OCI-M1 (cell line): ENCODE results near the gene XPO6.

Experiments
- DNase-seq: peaks from one replicate; lab custom pipeline; 2025; lab: John Stamatoyannopoulos, UW

The XPO6 gene

DNA sequence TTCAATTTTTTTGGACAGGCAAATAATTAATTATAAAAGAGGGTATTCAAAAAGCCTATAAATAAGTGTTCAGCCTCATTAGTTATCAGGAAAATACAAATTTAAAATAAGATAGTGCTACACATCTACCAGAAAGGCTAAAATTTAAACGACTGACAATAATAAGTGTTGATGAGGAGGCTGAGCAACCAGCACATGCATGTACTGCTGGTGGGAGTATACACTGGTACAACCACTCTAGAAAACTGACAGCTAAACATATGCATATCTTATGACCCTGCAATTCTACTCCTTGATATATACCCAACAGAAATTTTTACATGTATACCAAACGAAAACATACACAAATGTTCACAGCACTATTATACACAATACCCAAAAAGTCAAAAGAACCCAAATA is 27.1 kb downstream of the XPO6 start:
- DNase-seq, result no peak

DNA sequence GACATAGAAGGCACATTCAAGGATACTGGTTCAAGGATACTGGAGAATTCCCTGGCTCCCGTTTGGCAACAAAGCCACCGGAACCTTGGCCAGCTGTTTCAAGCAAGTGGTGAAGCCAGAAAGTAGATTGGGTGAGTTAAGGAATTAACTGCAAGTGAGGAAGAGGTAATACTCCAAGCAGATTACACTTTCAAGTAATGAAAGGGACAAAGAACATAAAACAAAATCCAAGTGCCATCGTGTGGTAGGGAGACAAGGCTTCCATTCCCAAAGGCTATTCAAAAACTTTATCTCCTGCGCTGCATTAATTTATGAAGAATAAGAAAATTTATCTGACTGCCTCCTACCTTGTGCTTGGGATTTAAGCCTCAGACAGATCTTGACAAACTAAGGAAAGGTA is 27.8 kb downstream of the XPO6 start:
- DNase-seq, result no peak

DNA sequence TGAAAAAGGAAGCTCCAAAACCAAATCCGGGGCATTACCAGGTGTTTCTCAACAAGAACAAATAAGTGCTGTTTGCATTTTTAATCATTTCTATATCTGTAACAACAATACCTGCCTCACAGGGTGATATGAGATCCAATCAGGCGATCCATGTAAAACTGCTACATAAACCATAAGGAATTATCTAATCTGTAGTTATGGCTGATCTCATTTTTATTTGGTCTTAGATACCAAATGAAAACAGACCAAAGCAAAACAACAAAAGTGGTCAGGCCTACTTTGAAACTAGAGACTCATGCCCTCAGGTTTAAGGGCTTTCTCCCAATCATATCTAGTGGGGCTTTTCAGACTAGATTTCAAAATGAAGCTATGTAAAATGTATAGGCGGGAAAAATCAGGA is 28.3 kb downstream of the XPO6 start:
- DNase-seq, result peak; percentile 21

DNA sequence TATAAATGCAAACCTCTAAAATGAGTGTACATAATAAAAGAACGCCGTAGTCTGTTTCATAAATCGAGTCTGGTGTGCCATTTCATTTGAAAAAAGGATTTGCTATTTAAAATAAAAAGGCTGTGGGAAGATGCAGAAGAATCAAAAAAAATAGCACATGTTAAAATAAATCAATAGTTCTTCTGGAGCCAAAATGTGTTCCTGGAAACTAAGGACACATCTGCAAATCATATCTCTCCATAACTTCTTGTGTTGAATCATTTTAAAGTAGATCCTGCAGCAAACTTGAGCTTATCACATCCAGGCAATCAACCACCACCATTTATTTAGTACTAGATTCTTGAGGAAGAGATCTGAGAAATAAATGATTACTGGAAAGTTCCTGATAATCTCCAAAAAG is 29.0 kb downstream of the XPO6 start:
- DNase-seq, result peak; percentile 37

DNA sequence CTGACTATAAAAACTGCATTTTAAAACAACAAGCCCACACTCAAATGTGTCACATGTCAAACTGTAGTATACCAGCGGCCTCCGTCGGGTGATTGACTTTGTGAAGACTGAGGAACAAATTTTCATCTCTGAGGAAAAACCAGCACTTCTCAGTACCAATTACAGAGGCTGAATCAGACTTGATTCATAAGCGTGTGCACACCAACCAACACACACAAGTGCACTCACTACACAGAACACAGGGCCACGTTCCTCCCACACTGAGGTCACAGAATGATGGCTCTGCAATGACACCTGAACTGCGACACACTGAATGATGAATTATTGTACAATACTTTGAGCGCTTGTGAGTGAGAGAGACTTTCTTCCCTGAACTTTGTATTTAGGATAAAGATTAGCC is 29.6 kb downstream of the XPO6 start:
- DNase-seq, result no peak

DNA sequence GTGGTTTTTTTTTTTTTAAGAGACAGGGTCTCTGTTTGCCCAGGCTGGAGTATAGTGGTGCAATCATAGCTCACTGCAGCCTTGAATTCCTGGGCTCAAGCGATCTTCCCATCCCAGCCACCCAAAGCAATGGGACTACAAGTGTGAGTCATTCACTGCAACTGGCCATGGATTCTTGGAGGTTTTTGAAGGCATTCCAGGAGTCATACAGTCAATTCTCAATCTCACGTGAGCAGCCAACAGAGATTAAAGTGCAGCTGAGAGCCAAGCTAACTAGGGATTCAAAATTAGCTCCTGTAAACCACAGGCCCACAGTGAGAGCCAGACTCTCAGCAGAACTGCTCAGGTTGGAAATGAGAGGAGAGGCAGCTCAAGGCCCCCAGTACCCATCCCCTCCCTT is 30.2 kb downstream of the XPO6 start:
- peak; percentile 19 for DNase-seq

DNA sequence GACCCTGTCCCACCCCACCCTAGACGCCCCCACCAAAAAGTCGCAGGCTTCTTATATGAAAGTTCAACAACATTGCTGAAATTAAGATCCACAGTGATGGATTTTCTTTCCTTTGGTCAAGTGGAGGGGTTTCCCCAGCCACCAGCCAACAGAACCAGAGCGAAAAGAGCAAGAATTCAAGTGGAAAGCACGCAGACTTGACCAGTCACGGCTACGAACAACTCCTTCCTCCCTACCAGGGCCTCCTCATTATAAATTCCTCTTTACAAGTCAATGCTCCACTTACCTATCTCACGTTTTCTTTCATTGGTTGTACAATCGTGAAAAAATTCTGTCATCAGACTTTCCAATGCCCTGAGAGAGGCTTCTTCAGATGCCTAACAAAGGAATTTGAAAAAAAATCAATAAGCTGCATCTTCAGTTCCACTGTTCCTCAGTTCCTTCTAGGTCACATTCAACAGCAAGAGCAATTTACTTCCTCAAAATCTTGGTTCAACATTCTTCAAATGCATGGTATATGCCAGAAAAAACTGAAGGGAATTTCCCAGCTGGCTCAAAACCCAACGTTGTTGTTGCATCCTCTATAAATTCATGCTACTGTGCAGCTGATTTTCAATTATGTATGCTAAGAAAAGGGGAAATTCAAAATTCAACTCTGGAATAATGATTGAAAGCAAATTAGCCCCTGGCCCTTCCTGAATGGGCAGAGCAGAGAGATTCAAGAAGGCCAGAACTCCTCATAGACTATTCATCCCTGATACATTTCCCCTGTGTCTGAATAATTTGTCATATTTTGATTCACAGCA is 30.9 kb downstream of the XPO6 start:
- DNase-seq, result peak; percentile 57

DNA sequence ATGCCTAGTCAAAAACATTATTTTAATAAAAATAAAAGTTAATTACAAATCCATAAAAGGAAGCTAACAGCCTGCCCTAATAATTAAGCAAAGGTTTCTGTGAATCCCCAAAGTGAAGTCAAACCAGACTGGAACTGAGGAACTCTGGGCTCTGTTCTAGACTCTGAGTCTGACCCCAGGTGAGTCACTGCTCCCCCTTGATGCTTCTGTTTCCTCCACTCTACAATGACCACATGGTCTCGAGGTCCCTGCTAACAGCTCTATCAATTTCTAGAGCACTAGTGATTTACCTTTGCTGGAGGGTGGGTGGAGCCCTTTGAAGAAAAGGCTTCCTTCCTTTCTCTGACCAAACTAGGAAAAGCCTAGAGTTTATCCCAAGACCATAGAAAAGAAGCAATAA is 32.4 kb downstream of the XPO6 start:
- DNase-seq, result no peak

DNA sequence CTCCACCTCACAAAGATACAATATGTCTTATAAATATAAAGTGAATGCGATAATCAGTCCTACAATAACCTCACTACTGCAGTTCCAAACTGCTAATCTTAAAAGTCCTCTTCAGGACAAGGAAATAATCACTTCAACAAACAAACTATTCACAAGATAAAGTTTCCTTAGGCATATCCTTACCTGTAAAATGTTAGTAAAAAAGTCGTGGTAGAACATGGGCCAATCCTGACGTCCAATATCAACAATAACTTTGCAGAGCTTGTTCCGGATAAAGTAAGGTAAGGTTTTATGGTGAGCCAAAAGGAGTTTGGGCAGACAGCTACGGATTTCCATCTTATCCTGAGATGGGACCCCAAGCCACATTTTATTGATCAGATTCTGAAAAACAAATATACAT is 36.0 kb downstream of the XPO6 start:
- DNase-seq, result no peak

DNA sequence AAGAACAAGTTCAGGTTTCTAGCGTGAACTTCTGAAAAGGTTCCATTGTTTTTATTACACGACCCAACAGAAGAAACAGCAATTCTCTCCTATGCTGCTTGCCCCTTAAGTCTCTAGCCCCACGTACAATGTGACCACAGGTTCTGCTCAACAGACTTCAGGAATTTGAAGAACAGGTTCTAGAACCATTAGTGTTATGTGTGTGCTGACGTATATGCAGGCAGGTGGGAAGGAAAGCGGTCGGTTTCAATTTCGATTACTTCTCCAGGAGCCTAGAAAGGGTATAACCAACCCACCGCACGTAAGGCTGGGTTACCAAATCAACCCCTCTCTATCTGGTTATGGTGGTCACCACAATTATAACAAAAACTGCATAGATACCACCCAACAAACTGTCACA is 39.4 kb downstream of the XPO6 start:
- DNase-seq, result no peak

DNA sequence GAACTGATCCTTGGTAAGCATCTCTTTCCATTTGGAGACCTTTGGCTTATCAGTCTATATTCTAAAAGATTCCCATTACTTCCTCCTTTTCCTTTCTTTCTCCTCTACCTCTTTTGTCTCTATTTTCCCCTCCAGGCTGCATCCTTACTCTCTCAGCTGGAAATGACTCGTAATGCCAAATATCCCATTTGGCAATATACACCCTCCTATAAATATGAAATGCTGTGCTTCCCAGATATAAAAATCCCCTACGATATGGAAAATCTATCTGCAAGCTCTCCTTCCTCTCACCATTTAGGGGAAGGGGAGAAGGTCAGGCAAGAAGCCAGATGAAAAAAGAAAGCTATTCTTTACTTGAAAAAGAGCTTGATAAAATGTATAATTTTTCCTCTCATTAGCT is 39.9 kb downstream of the XPO6 start:
- DNase-seq, result no peak

DNA sequence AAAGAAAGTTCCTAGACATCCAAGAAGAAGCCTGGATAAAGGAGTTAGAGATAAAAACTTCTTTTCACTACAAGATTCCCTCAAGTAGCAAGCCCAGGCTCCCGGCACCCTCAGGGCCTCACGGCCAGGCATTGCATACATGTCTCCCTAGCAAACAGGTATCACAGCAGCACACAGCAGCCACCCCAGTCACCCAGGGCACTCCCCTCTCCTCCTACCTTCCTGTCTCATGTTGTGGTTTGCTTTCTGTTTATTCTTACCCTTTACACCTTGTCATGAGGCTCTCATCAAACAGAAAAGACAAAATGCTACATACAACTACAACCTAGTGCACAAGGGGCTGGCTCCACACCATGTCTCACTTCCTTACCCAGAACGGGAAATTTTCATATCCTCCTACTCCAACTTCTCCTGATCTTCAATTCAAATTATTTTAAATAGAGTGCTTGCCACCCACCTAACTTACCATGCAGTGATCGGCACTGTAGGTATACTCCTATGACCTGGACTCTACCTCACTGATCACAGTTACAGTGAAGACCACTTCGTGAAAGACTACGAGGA is 42.7 kb downstream of the XPO6 start:
- no peak for DNase-seq

DNA sequence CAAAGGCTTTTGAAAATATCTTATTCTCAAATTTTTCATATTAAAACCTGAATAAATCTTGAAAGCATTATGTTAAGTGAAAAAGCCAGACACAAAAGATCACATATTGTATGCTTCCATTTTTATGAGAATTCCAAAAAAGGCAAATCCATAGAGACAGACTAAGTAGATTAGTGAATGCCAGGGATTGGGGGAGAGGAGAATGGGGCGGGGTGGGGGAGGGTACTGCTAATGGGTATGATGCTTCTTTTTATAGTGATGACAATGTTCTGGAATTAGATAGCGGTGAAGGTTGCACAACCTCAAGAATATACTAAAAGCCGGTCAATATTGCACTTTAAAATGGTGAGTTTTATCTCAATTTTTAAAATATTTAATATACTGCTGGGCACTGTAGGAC is 44.0 kb downstream of the XPO6 start:
- no peak for DNase-seq

DNA sequence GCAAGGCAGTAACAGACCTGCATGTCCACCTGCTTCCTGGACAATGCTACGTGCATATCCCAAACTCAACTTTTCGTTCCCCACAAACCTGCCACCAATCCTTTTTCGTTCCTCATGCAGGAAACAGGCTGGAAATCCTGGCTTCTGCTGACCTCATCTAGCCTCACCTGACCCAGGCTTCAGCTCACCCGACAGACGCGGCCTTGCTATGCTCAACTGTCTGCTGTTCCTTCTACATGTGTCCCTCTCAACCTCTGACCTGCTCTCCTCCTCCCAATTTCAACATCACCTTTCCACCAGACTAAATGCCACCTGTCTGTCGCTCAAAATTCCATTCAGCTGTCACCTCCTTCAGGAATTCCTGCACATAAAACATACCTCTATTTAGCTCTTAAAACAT is 44.5 kb downstream of the XPO6 start:
- DNase-seq, result no peak

DNA sequence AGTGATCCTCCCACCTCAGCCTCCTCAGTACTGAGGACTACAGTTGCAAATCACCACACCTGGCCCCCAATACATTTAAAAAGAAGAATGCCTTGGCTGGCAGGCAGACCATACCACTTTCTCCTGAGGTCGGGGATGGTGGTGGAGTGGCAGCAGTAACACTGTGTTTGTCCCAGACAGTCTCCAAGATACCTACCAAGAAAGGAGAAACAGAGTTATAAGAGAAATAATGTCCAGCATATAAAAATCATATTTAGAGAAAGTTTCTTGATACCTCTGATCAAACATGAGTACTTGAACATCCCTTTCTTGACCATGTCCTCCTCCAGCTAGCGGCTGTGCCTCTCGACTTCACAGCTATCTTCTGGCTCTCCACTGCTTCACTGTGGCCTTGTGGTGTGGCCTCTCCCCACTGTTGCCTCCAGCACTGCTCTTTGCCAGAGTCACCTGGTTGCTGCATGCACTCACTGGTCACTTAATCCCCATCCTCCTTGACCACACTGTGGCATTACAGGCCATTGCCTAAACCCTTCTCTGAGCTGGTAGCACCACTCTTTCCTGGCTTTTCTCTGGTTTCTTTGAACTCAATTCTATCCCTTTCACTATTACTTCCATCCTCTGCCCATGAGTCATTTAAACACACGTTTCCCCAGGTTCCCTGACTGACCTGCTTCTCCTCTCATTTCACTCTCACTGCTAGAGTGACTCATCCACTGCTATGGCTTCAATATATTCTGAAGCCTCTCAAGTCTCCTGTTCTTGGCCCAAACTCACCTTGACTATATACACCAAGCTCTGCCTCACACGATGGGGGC is 45.2 kb downstream of the XPO6 start:
- DNase-seq, result no peak

DNA sequence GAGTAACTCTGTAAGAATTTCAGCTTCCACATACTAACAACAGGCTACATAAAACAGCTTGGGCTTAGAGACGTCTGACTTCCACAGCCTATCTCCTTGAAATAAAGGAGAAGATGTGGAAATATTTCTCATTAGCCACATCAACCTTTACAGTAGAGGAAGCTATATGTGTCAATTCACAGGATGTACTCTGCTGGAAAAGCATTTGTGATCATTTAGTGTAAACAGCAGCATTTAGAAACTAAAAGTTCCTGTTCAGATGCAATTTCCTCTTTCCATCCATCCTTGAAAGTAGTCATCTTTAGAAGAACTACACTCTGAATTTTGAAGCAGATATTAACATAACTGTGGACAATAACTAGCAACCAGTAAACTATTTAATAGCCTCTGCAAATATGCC is 46.2 kb downstream of the XPO6 start:
- DNase-seq, result no peak

DNA sequence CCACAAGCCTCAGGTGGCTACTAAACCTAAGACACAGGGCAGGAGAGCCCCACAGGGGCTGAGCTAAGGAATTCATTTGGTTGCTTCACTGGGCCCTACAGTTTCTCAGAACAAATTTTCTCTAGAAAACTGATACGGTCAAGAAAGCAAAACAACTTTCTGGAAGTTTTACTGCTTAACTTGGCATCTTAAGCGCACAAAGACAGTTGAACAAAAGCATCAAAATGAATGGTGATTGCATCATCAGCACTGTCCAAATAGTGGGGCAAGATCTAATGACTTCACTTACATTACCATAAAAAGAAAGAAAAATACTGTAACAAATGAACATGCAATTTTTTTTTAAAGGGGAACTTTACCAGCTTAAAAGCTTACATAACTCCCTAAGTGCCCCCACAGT is 47.6 kb downstream of the XPO6 start:
- DNase-seq, result peak; percentile 70

DNA sequence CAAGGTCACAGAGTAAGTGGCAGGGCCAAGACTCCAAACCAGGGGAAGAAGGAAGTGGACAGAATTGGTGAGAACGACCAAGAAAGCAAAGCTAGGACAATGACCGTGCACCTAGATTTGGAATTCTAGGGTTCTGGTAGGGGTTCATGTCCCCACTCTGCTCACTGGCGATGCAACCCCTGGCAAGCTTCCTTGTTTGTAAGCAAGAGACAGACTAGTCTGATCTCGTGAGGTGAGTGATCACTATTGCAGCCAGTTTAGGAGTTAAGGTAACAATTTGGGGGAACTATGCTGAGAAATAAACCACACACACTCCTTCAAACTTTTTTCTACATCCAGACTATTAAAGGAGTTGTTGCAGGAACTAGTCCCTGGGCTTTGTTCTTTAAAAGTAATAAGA is 48.1 kb downstream of the XPO6 start:
- peak; percentile 62 for DNase-seq

DNA sequence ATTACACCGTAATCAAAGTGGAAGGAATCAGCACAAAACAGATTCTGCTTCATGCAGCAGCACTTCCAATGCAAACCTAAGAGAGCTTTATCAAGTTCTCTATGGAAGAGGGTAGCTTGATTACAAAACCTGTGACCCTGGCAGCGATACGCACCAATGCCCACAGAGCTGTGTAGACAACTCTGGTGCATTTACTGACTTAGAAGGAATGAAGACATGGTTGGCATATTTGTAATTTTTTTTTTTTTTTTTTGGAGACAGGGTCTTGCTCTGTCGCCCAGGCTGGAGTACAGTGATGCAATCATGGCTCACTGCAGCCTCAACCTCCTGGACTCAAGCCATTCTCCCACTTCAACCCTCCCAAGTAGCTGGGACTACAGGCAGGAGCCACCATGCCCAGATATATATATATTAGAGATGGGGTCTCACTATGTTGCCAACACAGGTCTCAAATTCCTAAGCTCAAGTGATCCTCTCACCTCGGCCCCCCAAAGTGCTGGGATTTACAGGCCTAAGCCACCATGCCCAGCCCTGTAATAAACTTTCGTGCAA is 49.4 kb downstream of the XPO6 start:
- DNase-seq, result no peak

DNA sequence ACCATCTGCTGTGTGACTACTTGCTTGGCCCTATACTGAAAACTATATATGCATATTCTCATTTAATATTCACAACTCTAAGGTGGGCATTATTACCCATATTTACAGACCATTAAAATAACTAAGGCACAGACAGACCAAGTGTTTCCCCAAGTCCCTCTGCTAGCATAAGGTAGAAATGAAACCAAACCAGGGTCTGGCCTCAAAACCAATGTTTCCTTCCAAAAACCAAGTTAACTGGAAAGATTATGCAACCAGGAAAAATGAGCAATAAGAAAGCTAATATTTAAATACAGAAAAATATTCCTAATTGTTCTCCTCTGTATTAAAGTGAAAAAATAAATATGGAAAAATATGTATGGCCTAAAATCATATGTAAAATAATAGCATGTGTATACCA is 50.1 kb downstream of the XPO6 start:
- peak; percentile 36 for DNase-seq

DNA sequence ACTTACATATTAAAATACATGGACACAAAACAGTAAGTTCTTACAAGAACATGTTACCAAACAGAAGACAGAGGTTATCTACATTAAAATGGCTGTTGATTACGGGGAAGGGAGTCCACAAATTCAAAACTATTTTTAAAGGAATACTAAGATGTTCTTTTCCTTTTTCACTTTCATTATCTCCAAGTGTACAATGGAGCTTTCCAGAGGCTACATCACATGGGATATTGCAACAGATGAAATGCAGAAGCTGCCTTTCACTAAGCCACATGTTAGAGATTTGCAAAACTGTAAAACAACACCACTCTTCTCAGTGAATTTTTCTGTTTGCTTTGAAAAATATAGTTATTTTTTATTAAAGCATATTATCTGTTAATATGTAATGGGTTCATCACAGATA is 53.6 kb downstream of the XPO6 start:
- DNase-seq, result peak; percentile 80

DNA sequence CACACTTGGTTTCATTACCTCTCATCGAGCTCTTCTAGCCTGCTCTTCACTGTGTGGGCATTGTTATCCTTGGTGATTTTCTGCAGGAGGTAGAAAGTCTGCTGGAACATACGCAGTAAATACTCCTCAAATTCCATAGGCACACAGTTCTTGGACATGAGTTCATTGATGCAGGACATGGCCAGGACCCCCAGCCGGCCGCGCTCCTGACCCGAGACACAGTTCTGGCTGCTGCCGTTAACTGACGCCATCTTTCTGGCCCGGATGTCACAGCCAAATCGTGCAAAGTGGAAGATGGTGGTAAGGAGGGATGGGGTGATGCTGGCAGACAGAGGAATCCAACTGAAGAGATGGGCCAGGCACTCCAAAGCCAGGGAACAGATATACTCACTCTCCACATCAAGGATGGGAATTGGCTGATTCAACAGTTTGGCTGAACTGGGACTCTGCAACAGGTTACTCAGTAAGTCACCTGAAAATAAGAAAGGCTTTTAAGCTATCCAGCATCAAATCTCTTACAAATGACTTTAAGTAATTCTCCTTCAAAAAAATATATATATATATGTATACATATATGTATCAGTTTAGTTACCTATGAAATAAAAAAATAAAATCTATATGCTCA is 55.6 kb downstream of the XPO6 start:
- no peak for DNase-seq
